SK-N-SH (cell line): ENCODE measurements around the gene SDK1. TPM values are rescaled to one million over a fixed set of nuclear protein-coding genes. Genes with fewer than 3 reads are reported as not detected.

Source experiments
- CTCF ChIA-PET: fragments of 300-600, 350-600 bp; formaldehyde crosslinking; extraction: SDS; loops from one replicate; lab custom pipeline; 2021; lab: Yijun Ruan, JAX
- POLR2A ChIA-PET: fragments of 350-600 bp; sonication (Branson Sonifier 250); formaldehyde crosslinking; extraction: SDS; loops from one replicate; lab custom pipeline; 2020; ENCODE audit warnings: antibody characterized with exemption, inconsistent platforms; lab: Yijun Ruan, JAX
- DNase-seq: peaks from one replicate; pipeline ENCODE4 v3.0.0; 2012
- H2AFZ ChIP-seq: fragments of 200-600 bp; sonication (generic); 2 replicates; pipeline ENCODE4 v1.8.1; 2016; ENCODE audit warnings: antibody characterized with exemption, mild to moderate bottlenecking, low read depth
- H3F3A ChIP-seq: fragments of 200-600 bp; sonication (generic); replicated peaks from 2 replicates; pipeline ENCODE3; 2016; ENCODE audit warnings: antibody characterized with exemption, mild to moderate bottlenecking; ENCODE audit not compliant: insufficient read depth
- H3K27ac ChIP-seq, 2 experiments: fragments of 200-500 bp in 1 of 2; fragments of 200-600 bp in 1 of 2; sonication (Bioruptor generic) in 1 of 2; sonication (generic), shearing (Covaris generic) in 1 of 2; 2 replicates each; pipeline versions ENCODE4 v1.5.1 to v1.6.1; 2014 to 2016; ENCODE audit warnings: low read depth in 2 of 2, inconsistent platforms in 1 of 2, low read length in 1 of 2, mild to moderate bottlenecking in 1 of 2, mixed read lengths in 1 of 2
- H3K27me3 ChIP-seq: fragments of 200-600 bp; sonication (generic), shearing (Covaris generic); 2 replicates; pipeline ENCODE4 v1.6.1; 2016; ENCODE audit warnings: mixed run types; ENCODE audit not compliant: insufficient read depth
- H3K36me3 ChIP-seq, 2 experiments: fragments of 200-500 bp in 1 of 2; fragments of 200-600 bp in 1 of 2; sonication (Bioruptor generic) in 1 of 2; sonication (generic) in 1 of 2; replicated peaks in 1 of 2; 2 replicates each; pipeline versions ENCODE3 to v1.5.1; 2014 to 2016; ENCODE audit warnings: low read length in 1 of 2, mild to moderate bottlenecking in 1 of 2; ENCODE audit not compliant: insufficient read depth in 2 of 2, control insufficient read depth in 1 of 2
- H3K4me1 ChIP-seq, 2 experiments: fragments of 200-500 bp in 1 of 2; fragments of 200-600 bp in 1 of 2; sonication (Bioruptor generic) in 1 of 2; sonication (generic), shearing (Covaris generic) in 1 of 2; 2 replicates each; pipeline versions ENCODE4 v1.5.1 to v1.6.1; 2014 to 2016; ENCODE audit warnings: low read depth in 1 of 2, low read length in 1 of 2, mixed run types in 1 of 2; ENCODE audit not compliant: insufficient read depth in 2 of 2, control insufficient read depth in 1 of 2
- H3K4me2 ChIP-seq: fragments of 200-600 bp; sonication (generic), shearing (Covaris generic); 2 replicates; pipeline ENCODE4 v1.6.1; 2017; ENCODE audit warnings: mixed run types
- H3K4me3 ChIP-seq, 2 experiments: fragments of 200-500 bp in 1 of 2; fragments of 200-600 bp in 1 of 2; sonication (Bioruptor generic) in 1 of 2; sonication (generic), shearing (Covaris generic) in 1 of 2; 2 replicates each; pipeline versions ENCODE4 v1.5.1 to v1.8.1; 2014 to 2016; ENCODE audit warnings: low read depth in 2 of 2, inconsistent platforms in 1 of 2, low read length in 1 of 2, mild to moderate bottlenecking in 1 of 2, mixed read lengths in 1 of 2, moderate library complexity in 1 of 2
- H3K79me2 ChIP-seq: fragments of 200-600 bp; sonication (generic); 2 replicates; pipeline ENCODE4 v1.8.1; 2017; ENCODE audit warnings: mild to moderate bottlenecking; ENCODE audit not compliant: insufficient read depth
- H3K9ac ChIP-seq: fragments of 200-600 bp; sonication (generic); 2 replicates; pipeline ENCODE4 v1.6.1; 2017; ENCODE audit warnings: mixed run types
- H3K9me2 ChIP-seq: fragments of 200-600 bp; sonication (generic); 2 replicates; pipeline ENCODE4 v1.6.1; 2017; ENCODE audit warnings: mixed run types
- H3K9me3 ChIP-seq: fragments of 200-600 bp; sonication (generic); 2 replicates; pipeline ENCODE4 v1.6.1; 2017; ENCODE audit warnings: mixed run types, mild to moderate bottlenecking, moderate library complexity
- H4K20me1 ChIP-seq: fragments of 200-600 bp; sonication (generic); 2 replicates; pipeline ENCODE4 v1.6.1; 2017; ENCODE audit warnings: mild to moderate bottlenecking, mixed run types; ENCODE audit not compliant: insufficient read depth
- CHD2 ChIP-seq: fragments of 150-350 bp; IDR thresholded peaks from 2 replicates; pipeline ENCODE4 v1.6.1; 2018; ENCODE audit warnings: low read length; ENCODE audit not compliant: partially characterized antibody
- ELF1 ChIP-seq: IDR thresholded peaks from 2 replicates; pipeline ENCODE4 v1.4.0; 2012
- EP300 ChIP-seq, 2 experiments: IDR thresholded peaks; 2 replicates each; pipeline versions ENCODE4 v1.4.0 to v1.6.1; 2012; ENCODE audit warnings: borderline replicate concordance in 1 of 2, low read depth in 1 of 2, low read length in 1 of 2
- EZH2phosphoT487 ChIP-seq: fragments of 200-600 bp; sonication (generic); IDR thresholded peaks from 2 replicates; pipeline ENCODE4 v1.6.1; 2017; ENCODE audit warnings: low read depth, mixed run types, mild to moderate bottlenecking, antibody characterized with exemption, moderate library complexity, borderline replicate concordance
- FOXJ3 ChIP-seq: sonication (generic); formaldehyde crosslinking; IDR thresholded peaks from 2 replicates; pipeline ENCODE4 v1.5.1; 2020; ENCODE audit warnings: mild to moderate bottlenecking, missing genetic modification reagents
- FOXM1 ChIP-seq: IDR thresholded peaks from 2 replicates; pipeline ENCODE4 v1.4.0; 2012; ENCODE audit warnings: low read depth, mild to moderate bottlenecking
- JUND ChIP-seq: IDR thresholded peaks from 2 replicates; pipeline ENCODE4 v1.4.0; 2012
- MXI1 ChIP-seq: IDR thresholded peaks from 2 replicates; pipeline ENCODE4 v1.6.1; 2012; ENCODE audit warnings: mild to moderate bottlenecking, low read depth, low read length, improper control_type of control experiment
- POLR2AphosphoS5 ChIP-seq: IDR thresholded peaks from 2 replicates; pipeline ENCODE4 v1.6.1; 2012; ENCODE audit warnings: low read depth, low read length
- RAD21 ChIP-seq: IDR thresholded peaks from 2 replicates; pipeline ENCODE4 v1.6.1; 2012; ENCODE audit warnings: mild to moderate bottlenecking, low read length
- RFX5 ChIP-seq: IDR thresholded peaks from 2 replicates; pipeline ENCODE4 v1.6.1; 2012; ENCODE audit warnings: mild to moderate bottlenecking, improper control_type of control experiment, low read length
- SIN3A ChIP-seq: IDR thresholded peaks from 2 replicates; pipeline ENCODE4 v1.6.1; 2012; ENCODE audit warnings: low read depth, mild to moderate bottlenecking, low read length, moderate library complexity, borderline replicate concordance
- SMC3 ChIP-seq: IDR thresholded peaks from 2 replicates; pipeline ENCODE4 v1.6.1; 2012; ENCODE audit warnings: low read depth, low read length, improper control_type of control experiment
- TAF1 ChIP-seq: IDR thresholded peaks from 2 replicates; pipeline ENCODE4 v1.6.1; 2012; ENCODE audit warnings: low read depth, mild to moderate bottlenecking, low read length, moderate library complexity, borderline replicate concordance
- TEAD4 ChIP-seq: IDR thresholded peaks from 2 replicates; pipeline ENCODE4 v1.4.0; 2012; ENCODE audit warnings: mild to moderate bottlenecking, borderline replicate concordance; ENCODE audit not compliant: insufficient read depth
- WGBS: methylation state at CpG from one replicate; pipeline ENCODE4 v1.1.6; 2017; ENCODE audit warnings: low lambda C conversion rate; 5-methylcytosine and 5-hydroxymethylcytosine counted together
- polyA plus RNA-seq, 3 experiments: library from polyadenylated mRNA; depleted of rRNA; stranded (reverse); fragments of >200 nt; gene quantifications; 2 replicates each; pipeline ENCODE4 v1.2.3, GENCODE V29; 2012
- TF ChIP-seq, protein P1 (sequence below): IDR thresholded peaks from 2 replicates; pipeline ENCODE4; 2012
- TF ChIP-seq, protein P2 (sequence below): fragments of 200-600 bp; sonication (generic); IDR thresholded peaks from 2 replicates; pipeline ENCODE4 v1.6.1; 2017; ENCODE audit warnings: antibody characterized with exemption, mild to moderate bottlenecking, moderate library complexity
- TF ChIP-seq, protein P3 (sequence below): fragments of 150-350 bp; IDR thresholded peaks from 2 replicates; pipeline ENCODE4 v1.6.1; 2016; ENCODE audit warnings: mild to moderate bottlenecking, low read depth, low read length
- TF ChIP-seq, protein P4 (sequence below): IDR thresholded peaks from 2 replicates; pipeline ENCODE4 v1.4.0; 2012; ENCODE audit warnings: low read depth, borderline replicate concordance

The SDK1 gene
- polyA plus RNA-seq, 1 of the 3 experiments (the other 2 are of a cell fraction), result 1.2 TPM

DNA sequence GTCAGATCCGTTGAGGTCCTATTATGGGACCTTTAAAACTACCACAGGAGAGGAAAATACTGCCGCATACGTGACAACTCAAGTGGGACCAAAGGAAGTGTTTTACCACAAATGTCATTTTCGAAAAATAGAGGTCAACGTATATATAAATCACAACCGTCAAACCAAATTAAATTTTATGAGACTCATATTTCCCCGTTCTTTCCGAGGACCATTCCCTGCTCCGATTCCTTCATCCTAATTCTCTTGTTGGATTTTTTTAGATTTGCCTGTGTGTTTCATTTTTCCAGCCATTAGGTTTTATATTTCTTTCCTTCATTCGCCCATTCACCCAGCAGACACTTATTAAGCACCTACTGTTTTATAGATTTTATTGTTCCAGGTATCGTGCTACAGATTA is 797.1 kb downstream of the SDK1 start:
- no peaks in the 10 kb centered on the region for H3K9me3 ChIP-seq
- no peaks in the 10 kb centered on the region for H3K9me2 ChIP-seq
- WGBS, result 68% methylated on average over 11 of the region's 11 CpGs
- H2AFZ ChIP-seq, result no peak overlapping the region
- H3K36me3 ChIP-seq, result no peaks in the 10 kb centered on the region
- no peaks in the 10 kb centered on the region for H3K27me3 ChIP-seq
- no peak overlapping the region for H3K4me3 ChIP-seq
- DNase-seq, result no peak
- no peak overlapping the region for H3K9ac ChIP-seq
- H3K4me1 ChIP-seq, result peaks cover 0 to 6% of the 10 kb centered on the region in 2 experiments; a peak in 1 of 4 replicates
- H3F3A ChIP-seq, result no peaks in the 10 kb centered on the region
- no peak overlapping the region for H3K27ac ChIP-seq
- no peak for TF ChIP-seq RFX5
- no peak for TF ChIP-seq FOXJ3 (CRISPR knock-in tag)
- no peak for TF ChIP-seq JUND
- TF ChIP-seq EP300 (IDR thresholded peaks at IDR 0.05; ENCODE audit: borderline replicate concordance in 1 of 2, low read depth in 1 of 2, low read length in 1 of 2), result no peak
- no peak for TF ChIP-seq SMC3
- no peak for TF ChIP-seq EZH2phosphoT487
- no peak for TF ChIP-seq SIN3A
- TF ChIP-seq, protein P1, sequence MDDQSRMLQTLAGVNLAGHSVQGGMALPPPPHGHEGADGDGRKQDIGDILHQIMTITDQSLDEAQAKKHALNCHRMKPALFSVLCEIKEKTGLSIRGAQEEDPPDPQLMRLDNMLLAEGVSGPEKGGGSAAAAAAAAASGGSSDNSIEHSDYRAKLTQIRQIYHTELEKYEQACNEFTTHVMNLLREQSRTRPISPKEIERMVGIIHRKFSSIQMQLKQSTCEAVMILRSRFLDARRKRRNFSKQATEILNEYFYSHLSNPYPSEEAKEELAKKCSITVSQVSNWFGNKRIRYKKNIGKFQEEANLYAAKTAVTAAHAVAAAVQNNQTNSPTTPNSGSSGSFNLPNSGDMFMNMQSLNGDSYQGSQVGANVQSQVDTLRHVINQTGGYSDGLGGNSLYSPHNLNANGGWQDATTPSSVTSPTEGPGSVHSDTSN, result no peak
- TF ChIP-seq TAF1, result no peak
- no peak for TF ChIP-seq MXI1
- no peak for TF ChIP-seq ELF1
- no peak for TF ChIP-seq RAD21
- no peak for TF ChIP-seq TEAD4
- TF ChIP-seq FOXM1, result no peak
- TF ChIP-seq, protein P2, sequence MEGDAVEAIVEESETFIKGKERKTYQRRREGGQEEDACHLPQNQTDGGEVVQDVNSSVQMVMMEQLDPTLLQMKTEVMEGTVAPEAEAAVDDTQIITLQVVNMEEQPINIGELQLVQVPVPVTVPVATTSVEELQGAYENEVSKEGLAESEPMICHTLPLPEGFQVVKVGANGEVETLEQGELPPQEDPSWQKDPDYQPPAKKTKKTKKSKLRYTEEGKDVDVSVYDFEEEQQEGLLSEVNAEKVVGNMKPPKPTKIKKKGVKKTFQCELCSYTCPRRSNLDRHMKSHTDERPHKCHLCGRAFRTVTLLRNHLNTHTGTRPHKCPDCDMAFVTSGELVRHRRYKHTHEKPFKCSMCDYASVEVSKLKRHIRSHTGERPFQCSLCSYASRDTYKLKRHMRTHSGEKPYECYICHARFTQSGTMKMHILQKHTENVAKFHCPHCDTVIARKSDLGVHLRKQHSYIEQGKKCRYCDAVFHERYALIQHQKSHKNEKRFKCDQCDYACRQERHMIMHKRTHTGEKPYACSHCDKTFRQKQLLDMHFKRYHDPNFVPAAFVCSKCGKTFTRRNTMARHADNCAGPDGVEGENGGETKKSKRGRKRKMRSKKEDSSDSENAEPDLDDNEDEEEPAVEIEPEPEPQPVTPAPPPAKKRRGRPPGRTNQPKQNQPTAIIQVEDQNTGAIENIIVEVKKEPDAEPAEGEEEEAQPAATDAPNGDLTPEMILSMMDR, result no peak
- TF ChIP-seq POLR2AphosphoS5, result no peak
- TF ChIP-seq, protein P3, sequence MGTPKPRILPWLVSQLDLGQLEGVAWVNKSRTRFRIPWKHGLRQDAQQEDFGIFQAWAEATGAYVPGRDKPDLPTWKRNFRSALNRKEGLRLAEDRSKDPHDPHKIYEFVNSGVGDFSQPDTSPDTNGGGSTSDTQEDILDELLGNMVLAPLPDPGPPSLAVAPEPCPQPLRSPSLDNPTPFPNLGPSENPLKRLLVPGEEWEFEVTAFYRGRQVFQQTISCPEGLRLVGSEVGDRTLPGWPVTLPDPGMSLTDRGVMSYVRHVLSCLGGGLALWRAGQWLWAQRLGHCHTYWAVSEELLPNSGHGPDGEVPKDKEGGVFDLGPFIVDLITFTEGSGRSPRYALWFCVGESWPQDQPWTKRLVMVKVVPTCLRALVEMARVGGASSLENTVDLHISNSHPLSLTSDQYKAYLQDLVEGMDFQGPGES, result no peak
- TF ChIP-seq, protein P4, sequence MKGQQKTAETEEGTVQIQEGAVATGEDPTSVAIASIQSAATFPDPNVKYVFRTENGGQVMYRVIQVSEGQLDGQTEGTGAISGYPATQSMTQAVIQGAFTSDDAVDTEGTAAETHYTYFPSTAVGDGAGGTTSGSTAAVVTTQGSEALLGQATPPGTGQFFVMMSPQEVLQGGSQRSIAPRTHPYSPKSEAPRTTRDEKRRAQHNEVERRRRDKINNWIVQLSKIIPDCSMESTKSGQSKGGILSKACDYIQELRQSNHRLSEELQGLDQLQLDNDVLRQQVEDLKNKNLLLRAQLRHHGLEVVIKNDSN, result no peak
- no peak for TF ChIP-seq CHD2
- CTCF ChIA-PET, result no interaction called here
- POLR2A ChIA-PET, result no interaction called here
- H4K20me1 ChIP-seq, result no peaks in the 10 kb centered on the region
- no peaks in the 10 kb centered on the region for H3K79me2 ChIP-seq
- H3K4me2 ChIP-seq, result no peak overlapping the region
